ENCODE data around the gene PIGV.

PIGV gene

DNA sequence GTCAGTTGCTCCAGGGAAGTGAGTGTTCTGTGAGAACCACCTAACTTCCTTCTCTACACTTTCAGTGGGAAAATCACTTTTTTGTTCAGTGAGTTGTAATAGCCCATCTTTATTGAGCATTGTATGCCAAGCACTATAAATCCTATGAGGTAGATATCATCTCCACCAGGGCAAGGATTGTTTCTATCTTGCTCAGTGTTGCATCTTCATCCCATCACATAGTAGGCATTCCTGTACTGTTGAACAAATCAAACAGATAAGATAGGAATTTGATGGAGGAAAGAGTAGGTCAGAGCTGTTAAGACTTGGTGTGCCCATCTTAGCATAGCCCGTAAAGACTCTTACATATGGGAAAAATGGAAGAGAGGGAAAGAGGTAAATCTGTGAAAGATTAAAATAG, 2.9 kb upstream of the PIGV start:
- no peaks in the 10 kb centered on the region for H3K9me3 ChIP-seq (ENCODE audit: control insufficient read depth, insufficient read depth, low read length)
- H3K4me3 ChIP-seq (ENCODE audit: low read length), result no peak overlapping the region
- peaks cover 65% of the 10 kb centered on the region for H3F3A ChIP-seq (ENCODE audit: control insufficient read depth, insufficient read depth)
- H3K4me2 ChIP-seq (ENCODE audit: low read length), result no peak overlapping the region
- peaks cover 80% of the 10 kb centered on the region for H3K4me1 ChIP-seq (ENCODE audit: control insufficient read depth, low read length)
- TF ChIP-seq EZH2phosphoT487 (IDR thresholded peaks at IDR 0.05; ENCODE audit: borderline replicate concordance, low read length), result no peak
- TF ChIP-seq CTCF (IDR thresholded peaks at IDR 0.05; ENCODE audit: low read depth, low read length, poor library complexity, severe bottlenecking), result no peak
- no peaks in the 10 kb centered on the region for H3K27me3 ChIP-seq (ENCODE audit: control insufficient read depth, low read length)
- H3K9me2 ChIP-seq (replicated peaks; ENCODE audit: control insufficient read depth, low read length), result no peaks in the 10 kb centered on the region
- H4K20me1 ChIP-seq (ENCODE audit: control insufficient read depth, insufficient read depth, low read depth, low read length), result no peaks in the 10 kb centered on the region
- peak overlapping the region; percentile 92 for H3K27ac ChIP-seq (ENCODE audit: low read depth, low read length)
- H3K36me3 ChIP-seq (ENCODE audit: control insufficient read depth, low read length), result peaks cover 47% of the 10 kb centered on the region
- peaks cover 18% of the 10 kb centered on the region for H3K79me2 ChIP-seq (ENCODE audit: control insufficient read depth, low read length)

DNA sequence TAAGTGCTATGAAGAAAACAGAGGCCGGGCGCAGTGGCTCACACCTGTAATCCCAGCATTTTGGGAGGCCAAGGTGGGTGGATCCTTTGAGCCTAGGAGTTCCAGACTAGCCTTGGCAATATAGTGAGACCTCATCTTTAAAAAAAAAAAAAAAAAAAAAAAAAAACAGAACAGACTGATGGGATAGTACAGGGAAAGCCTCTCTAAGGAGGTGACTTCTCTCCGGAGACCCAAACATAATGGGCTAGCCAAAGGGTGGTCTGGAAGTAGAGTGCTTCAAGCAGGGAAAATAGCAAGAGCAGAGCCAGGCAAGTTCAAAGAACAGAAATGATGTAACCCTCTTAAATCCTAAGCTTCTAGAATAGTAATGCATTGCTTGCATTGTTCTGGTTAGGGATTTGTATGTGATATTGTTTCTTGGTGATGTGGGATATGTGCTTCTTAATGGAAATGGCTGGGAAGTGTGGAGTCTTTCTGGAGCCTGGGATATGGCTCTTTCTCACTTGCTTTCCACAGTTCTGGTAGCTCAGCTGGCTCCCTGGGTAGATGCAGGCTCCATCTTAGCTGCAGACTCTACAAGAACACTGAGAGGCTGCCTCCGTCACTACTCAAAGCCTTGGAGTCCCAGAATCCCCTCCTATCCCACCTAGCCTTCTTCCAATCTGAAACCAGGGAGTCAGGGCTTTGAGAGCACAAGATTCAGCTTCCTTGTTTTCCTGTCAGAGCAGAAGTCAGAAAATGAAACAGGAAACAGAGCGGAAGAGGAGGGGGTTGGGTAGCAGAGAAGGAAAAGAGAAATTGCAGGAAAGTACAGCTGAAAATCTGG, 1.9 kb upstream of the PIGV start:
- H3F3A ChIP-seq (ENCODE audit: control insufficient read depth, insufficient read depth), result peaks cover 61% of the 10 kb centered on the region
- no peaks in the 10 kb centered on the region for H3K27me3 ChIP-seq (ENCODE audit: control insufficient read depth, low read length)
- peak overlapping the region; percentile 76 for H3K4me2 ChIP-seq (ENCODE audit: low read length)
- TF ChIP-seq EZH2phosphoT487 (IDR thresholded peaks at IDR 0.05; ENCODE audit: borderline replicate concordance, low read length) (no peak), CTCF (IDR thresholded peaks at IDR 0.05; ENCODE audit: low read depth, low read length, poor library complexity, severe bottlenecking) (no peak)
- no peaks in the 10 kb centered on the region for H4K20me1 ChIP-seq (ENCODE audit: control insufficient read depth, insufficient read depth, low read depth, low read length)
- peak overlapping the region; percentile 90 for H3K4me3 ChIP-seq (ENCODE audit: low read length)
- H3K9me3 ChIP-seq (ENCODE audit: control insufficient read depth, insufficient read depth, low read length), result no peaks in the 10 kb centered on the region
- H3K4me1 ChIP-seq (ENCODE audit: control insufficient read depth, low read length), result peaks cover 73% of the 10 kb centered on the region
- peaks cover 11% of the 10 kb centered on the region for H3K79me2 ChIP-seq (ENCODE audit: control insufficient read depth, low read length)
- H3K9me2 ChIP-seq (replicated peaks; ENCODE audit: control insufficient read depth, low read length), result no peaks in the 10 kb centered on the region
- H3K27ac ChIP-seq (ENCODE audit: low read depth, low read length), result peak overlapping the region; percentile 92
- peaks cover 37% of the 10 kb centered on the region for H3K36me3 ChIP-seq (ENCODE audit: control insufficient read depth, low read length)

DNA sequence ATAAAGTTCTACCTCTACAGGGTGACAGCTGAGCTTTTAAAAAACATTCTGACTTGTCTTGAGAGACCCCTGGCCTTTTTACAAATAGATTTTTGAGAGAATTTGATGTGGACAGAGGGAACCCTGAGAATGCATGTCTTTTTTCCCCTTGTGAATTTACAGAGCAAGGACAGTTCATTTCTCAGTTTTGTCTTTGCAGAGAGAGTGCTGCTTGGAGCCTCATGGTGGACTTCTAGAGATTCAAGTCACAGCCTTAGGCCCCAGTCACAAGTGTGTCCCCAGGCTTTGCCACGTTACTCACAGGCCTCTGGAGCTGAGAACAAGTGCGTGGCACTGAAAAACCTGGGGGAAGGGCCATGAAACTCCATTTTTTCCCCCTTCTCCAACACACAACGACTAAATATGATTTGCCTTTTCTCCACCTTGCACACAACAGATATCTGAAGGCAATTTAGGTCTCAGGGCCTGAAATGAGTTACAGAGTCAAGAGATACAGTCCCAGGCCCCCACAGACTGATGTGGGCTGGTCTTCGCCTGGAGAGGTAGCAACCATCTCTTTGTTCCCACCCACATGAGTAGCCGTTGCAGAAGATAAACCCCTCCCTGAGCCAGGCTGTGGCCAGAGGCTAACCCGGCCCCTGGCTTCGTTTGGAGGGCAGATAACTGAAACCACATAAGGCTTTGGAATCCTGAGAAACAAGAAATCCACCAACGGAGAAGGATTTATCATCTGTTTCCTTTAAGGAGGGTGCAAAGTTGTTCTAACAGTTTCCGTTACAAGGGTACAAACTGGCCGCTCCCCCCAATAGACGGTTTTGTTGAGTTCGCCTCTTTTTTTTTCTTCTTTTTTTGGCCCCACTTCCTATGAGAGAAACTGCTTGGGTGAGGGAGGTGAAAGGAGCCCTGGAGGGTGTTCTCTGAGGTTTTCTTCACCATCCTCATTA, 1.0 kb upstream of the PIGV start:
- Histone ChIP-seq H3K27ac (ENCODE audit: low read depth, low read length) (peak overlapping the region; percentile 92), H4K20me1 (ENCODE audit: control insufficient read depth, insufficient read depth, low read depth, low read length) (no peaks in the 10 kb centered on the region), H3K4me2 (ENCODE audit: low read length) (peak overlapping the region; percentile 76), H3K4me3 (ENCODE audit: low read length) (peak overlapping the region; percentile 90), H3K9me3 (ENCODE audit: control insufficient read depth, insufficient read depth, low read length) (no peaks in the 10 kb centered on the region), H3K4me1 (ENCODE audit: control insufficient read depth, low read length) (peaks cover 69% of the 10 kb centered on the region), H3K27me3 (ENCODE audit: control insufficient read depth, low read length) (no peaks in the 10 kb centered on the region), H3K9me2 (replicated peaks; ENCODE audit: control insufficient read depth, low read length) (no peaks in the 10 kb centered on the region), H3K79me2 (ENCODE audit: control insufficient read depth, low read length) (peaks cover 11% of the 10 kb centered on the region), H3K36me3 (ENCODE audit: control insufficient read depth, low read length) (peaks cover 29% of the 10 kb centered on the region), H3F3A (ENCODE audit: control insufficient read depth, insufficient read depth) (peaks cover 53% of the 10 kb centered on the region)
- TF ChIP-seq EZH2phosphoT487 (IDR thresholded peaks at IDR 0.05; ENCODE audit: borderline replicate concordance, low read length) (no peak), CTCF (IDR thresholded peaks at IDR 0.05; ENCODE audit: low read depth, low read length, poor library complexity, severe bottlenecking) (no peak)
